ENCODE measurements around the gene NUBP2. TPM values are rescaled to one million over a fixed set of nuclear protein-coding genes. Genes with fewer than 3 reads are reported as not detected.

Gene NUBP2
- total and polyA plus RNA-seq, 4 donors, result 28.9 to 80.9 (median 54.1) TPM

DNA sequence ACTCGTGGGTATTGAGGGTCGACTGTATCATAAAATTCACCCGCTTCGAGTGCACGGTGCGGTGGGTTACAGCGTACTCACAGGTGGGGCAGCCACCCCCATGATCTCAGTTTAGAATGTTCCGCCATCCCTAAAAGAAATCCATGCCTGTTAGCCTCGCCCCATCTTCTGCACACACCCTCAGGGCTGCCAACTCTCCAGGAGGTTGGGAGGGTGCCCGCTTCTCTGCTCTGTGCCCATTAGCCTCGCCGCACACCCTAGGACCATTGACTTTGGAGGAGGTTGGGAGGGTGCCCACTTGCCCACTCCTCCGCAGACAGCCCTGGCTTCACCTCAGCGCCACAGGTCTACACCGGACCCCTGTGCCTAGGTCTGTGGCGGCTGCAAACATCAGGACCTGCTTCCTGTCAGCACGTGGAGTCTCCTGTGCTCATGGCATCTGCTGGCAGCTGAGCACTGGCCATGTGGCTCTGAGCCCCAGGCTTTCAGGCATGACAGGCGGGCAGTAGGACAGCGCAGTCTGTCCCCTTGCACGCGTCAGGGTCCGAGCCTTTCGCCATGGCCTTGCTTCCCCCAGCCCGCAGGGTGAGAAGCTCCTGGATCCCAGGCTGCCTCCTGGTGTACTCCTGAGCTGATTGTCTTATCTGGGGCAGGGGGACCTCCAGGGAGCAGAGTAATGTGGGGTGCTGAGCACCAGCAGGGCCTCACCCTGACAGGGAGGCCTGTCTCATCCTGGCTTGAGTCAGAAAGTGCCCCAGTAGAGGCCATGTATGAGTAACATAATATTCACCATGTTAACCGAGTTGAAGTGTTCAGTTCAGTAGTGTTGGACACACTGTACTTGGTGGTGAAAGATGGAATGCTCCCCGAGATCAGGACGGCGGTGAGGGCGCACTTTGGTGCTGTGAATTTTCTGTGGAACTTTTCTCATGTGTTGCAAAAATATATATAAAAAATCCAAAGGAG is 33.3 kb upstream of the NUBP2 start (continued):
- no peak for TF ChIP-seq GABPA (IDR thresholded peaks at IDR 0.05 in 1 of 2, conservative IDR thresholded peaks at IDR 0.05 in 1 of 2)
- no peak for TF ChIP-seq FOXA1 (IDR thresholded peaks at IDR 0.05)
- TF ChIP-seq TAF1 (conservative IDR thresholded peaks at IDR 0.05), result no peak

DNA sequence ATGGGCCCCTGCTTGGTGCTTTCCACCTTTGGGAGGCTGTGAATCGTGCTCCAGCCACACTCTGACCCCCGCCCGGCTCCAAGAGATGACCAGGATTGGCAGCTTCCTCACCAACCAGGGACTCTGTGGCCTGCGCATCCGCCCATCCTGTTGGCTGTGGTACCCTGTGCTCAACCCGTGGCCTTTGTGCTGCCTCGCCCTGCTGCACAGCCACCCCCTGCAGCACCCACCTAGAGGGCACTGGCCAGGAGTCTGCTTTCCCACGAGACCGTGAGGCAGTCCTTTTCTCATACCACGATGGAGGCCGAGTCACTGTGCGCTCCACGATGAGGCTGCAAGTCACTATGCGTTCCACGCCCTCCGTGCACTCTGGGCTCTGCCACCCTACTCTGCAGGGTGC is 30.8 kb upstream of the NUBP2 start:
- Histone ChIP-seq H3K27me3 (ENCODE audit: control insufficient read depth in 4 of 4, insufficient read depth in 4 of 4, low read length in 3 of 4) (no peaks in the 10 kb centered on the region), H3K9me3 (ENCODE audit: control insufficient read depth in 4 of 4, low read length in 3 of 4) (no peaks in the 10 kb centered on the region), H3K4me1 (ENCODE audit: control insufficient read depth in 4 of 4, insufficient read depth in 4 of 4, low read length in 3 of 4) (no peaks in the 10 kb centered on the region), H3K27ac (ENCODE audit: low read depth in 1 of 2, low read length in 2 of 2) (no peak overlapping the region), H3K9ac (ENCODE audit: low read depth in 1 of 2, low read length in 2 of 2) (no peak overlapping the region), H3K36me3 (ENCODE audit: control insufficient read depth in 4 of 4, insufficient read depth in 3 of 4, low read depth in 1 of 4, low read length in 3 of 4) (peaks cover 5 to 48% (median 29%) of the 10 kb centered on the region in 4 donors), H3K4me3 (ENCODE audit: low read depth in 1 of 3, low read length in 3 of 3) (no peak overlapping the region)
- whole genome bisulfite sequencing, result 97% methylated on average over 16 of the region's 16 CpGs
- no peak for DNase-seq (ENCODE audit: low spot score)
- TF ChIP-seq FOXA1 (IDR thresholded peaks at IDR 0.05), result no peak
- TF ChIP-seq, protein P1, sequence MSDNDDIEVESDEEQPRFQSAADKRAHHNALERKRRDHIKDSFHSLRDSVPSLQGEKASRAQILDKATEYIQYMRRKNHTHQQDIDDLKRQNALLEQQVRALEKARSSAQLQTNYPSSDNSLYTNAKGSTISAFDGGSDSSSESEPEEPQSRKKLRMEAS (IDR thresholded peaks at IDR 0.05), result no peak
- no peak for TF ChIP-seq NR2F2 (IDR thresholded peaks at IDR 0.05)

DNA sequence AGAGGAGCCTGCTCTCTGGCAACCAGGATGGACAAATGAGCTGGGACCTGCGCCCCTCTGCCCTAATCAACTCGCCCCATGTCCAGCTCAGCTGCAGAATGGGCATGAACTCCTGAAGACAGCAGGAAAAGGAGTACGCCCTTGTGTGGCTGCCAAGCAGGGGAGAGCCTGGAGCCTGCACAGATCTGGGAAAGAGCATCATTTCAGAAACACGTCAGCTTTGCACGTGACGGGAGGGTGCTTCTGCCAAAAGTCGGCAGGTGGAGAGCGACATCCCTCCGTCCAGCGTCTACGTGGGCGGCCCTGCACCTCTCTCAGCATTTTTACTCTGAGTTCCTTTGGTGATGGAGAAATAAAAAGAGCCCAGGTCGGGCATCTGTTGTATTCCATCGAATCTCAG is 29.9 kb upstream of the NUBP2 start:
- H3K36me3 ChIP-seq (ENCODE audit: control insufficient read depth in 4 of 4, insufficient read depth in 3 of 4, low read depth in 1 of 4, low read length in 3 of 4), result peaks cover 6 to 47% (median 24%) of the 10 kb centered on the region in 4 donors
- WGBS, result 96% methylated on average over 14 of the region's 14 CpGs
- no peaks in the 10 kb centered on the region for H3K9me3 ChIP-seq (ENCODE audit: control insufficient read depth in 4 of 4, low read length in 3 of 4)
- H3K27ac ChIP-seq (ENCODE audit: low read depth in 1 of 2, low read length in 2 of 2), result no peak overlapping the region
- H3K9ac ChIP-seq (ENCODE audit: low read depth in 1 of 2, low read length in 2 of 2), result no peak overlapping the region
- H3K27me3 ChIP-seq (ENCODE audit: control insufficient read depth in 4 of 4, insufficient read depth in 4 of 4, low read length in 3 of 4), result no peaks in the 10 kb centered on the region
- no peaks in the 10 kb centered on the region for H3K4me1 ChIP-seq (ENCODE audit: control insufficient read depth in 4 of 4, insufficient read depth in 4 of 4, low read length in 3 of 4)
- no peak overlapping the region for H3K4me3 ChIP-seq (ENCODE audit: low read depth in 1 of 3, low read length in 3 of 3)
- no peak for DNase-seq (ENCODE audit: low spot score)
- TF ChIP-seq HNF4A (conservative IDR thresholded peaks at IDR 0.05) (no peak), SP1 (IDR thresholded peaks at IDR 0.05) (no peak)

DNA sequence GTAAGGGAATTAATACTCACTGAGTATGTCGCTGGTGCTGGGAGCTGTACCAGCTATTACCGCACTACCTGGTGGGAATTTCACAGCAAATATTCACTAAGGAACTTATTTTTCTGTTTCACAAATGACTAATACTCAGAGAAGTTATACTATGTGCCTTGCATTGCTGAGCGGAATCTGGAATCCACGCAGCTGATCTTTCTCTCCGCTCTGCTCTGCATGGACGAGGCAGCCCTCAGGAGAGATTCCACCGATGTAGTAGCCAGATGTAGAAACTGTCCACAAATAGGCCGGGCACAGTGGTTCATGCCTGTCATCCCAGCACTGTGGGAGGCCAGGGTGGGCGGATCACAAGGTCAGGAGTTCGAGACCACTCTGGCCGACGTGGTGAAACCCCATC is 28.6 kb upstream of the NUBP2 start:
- TF ChIP-seq HNF4G (IDR thresholded peaks at IDR 0.05) (no peak), FOXA2 (IDR thresholded peaks at IDR 0.05) (no peak), ZBTB33 (IDR thresholded peaks at IDR 0.05) (no peak), FOXA1 (IDR thresholded peaks at IDR 0.05) (no peak), RAD21 (IDR thresholded peaks at IDR 0.05) (no peak)
- TF ChIP-seq, protein P2, sequence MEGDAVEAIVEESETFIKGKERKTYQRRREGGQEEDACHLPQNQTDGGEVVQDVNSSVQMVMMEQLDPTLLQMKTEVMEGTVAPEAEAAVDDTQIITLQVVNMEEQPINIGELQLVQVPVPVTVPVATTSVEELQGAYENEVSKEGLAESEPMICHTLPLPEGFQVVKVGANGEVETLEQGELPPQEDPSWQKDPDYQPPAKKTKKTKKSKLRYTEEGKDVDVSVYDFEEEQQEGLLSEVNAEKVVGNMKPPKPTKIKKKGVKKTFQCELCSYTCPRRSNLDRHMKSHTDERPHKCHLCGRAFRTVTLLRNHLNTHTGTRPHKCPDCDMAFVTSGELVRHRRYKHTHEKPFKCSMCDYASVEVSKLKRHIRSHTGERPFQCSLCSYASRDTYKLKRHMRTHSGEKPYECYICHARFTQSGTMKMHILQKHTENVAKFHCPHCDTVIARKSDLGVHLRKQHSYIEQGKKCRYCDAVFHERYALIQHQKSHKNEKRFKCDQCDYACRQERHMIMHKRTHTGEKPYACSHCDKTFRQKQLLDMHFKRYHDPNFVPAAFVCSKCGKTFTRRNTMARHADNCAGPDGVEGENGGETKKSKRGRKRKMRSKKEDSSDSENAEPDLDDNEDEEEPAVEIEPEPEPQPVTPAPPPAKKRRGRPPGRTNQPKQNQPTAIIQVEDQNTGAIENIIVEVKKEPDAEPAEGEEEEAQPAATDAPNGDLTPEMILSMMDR (IDR thresholded peaks at IDR 0.05; ENCODE audit: low read depth, low read length, missing input control), result no peak
- Histone ChIP-seq H3K9me3 (ENCODE audit: control insufficient read depth in 4 of 4, low read length in 3 of 4) (no peaks in the 10 kb centered on the region), H3K27me3 (ENCODE audit: control insufficient read depth in 4 of 4, insufficient read depth in 4 of 4, low read length in 3 of 4) (no peaks in the 10 kb centered on the region), H3K36me3 (ENCODE audit: control insufficient read depth in 4 of 4, insufficient read depth in 3 of 4, low read depth in 1 of 4, low read length in 3 of 4) (peaks cover 4 to 33% (median 16%) of the 10 kb centered on the region in 4 donors), H3K9ac (ENCODE audit: low read depth in 1 of 2, low read length in 2 of 2) (no peak overlapping the region), H3K27ac (ENCODE audit: low read depth in 1 of 2, low read length in 2 of 2) (no peak overlapping the region), H3K4me1 (ENCODE audit: control insufficient read depth in 4 of 4, insufficient read depth in 4 of 4, low read length in 3 of 4) (no peaks in the 10 kb centered on the region), H3K4me3 (ENCODE audit: low read depth in 1 of 3, low read length in 3 of 3) (no peak overlapping the region)
- 97% methylated on average over 12 of the region's 12 CpGs for WGBS
- no peak for DNase-seq (ENCODE audit: low spot score)

All from liver (tissue), 9 donors.